Osteoblast (primary cell): ENCODE measurements around the gene DLGAP5. TPM values are rescaled to one million over a fixed set of nuclear protein-coding genes. Genes with fewer than 3 reads are reported as not detected.
A peak's percentile ranks its signal among the peaks of the same experiment; 100 is the strongest.

ENCODE experiments used
- DNase-seq: peaks from one replicate; pipeline ENCODE4 v3.0.0; 2011; ENCODE audit warnings: low spot score, mixed read lengths; ENCODE audit not compliant: insufficient read length; ENCODE audit errors: missing footprints
- H2AFZ ChIP-seq: 2 replicates; pipeline ENCODE4 v1.6.0; 2011; ENCODE audit warnings: mild to moderate bottlenecking, low read length
- H3K27ac ChIP-seq: 2 replicates; pipeline ENCODE4 v1.5.1; 2011; ENCODE audit warnings: mild to moderate bottlenecking, low read depth, low read length, moderate library complexity
- H3K27me3 ChIP-seq: 2 replicates; pipeline ENCODE4 v1.6.0; 2012; ENCODE audit warnings: mild to moderate bottlenecking, control low read depth, inconsistent platforms, low read length, moderate library complexity; ENCODE audit not compliant: insufficient read depth
- H3K36me3 ChIP-seq: 2 replicates; pipeline ENCODE4 v1.5.1; 2011; ENCODE audit warnings: mild to moderate bottlenecking, low read length, control low read depth, moderate library complexity; ENCODE audit not compliant: insufficient read depth
- H3K4me1 ChIP-seq: 2 replicates; pipeline ENCODE4 v1.5.1; 2011; ENCODE audit warnings: mild to moderate bottlenecking, low read length, control low read depth, moderate library complexity; ENCODE audit not compliant: insufficient read depth
- H3K4me2 ChIP-seq: 2 replicates; pipeline ENCODE4 v1.6.0; 2011; ENCODE audit warnings: mild to moderate bottlenecking, low read length; ENCODE audit not compliant: insufficient read depth
- H3K4me3 ChIP-seq: fragments of 200-600 bp; sonication (generic); 3 replicates; pipeline ENCODE4 v1.5.1; 2012; ENCODE audit warnings: mild to moderate bottlenecking, low read length, inconsistent platforms; ENCODE audit not compliant: insufficient read depth
- H3K79me2 ChIP-seq: 2 replicates; pipeline ENCODE4 v1.6.0; 2012; ENCODE audit warnings: mild to moderate bottlenecking, low read length, control low read depth, inconsistent platforms; ENCODE audit not compliant: insufficient read depth
- H3K9me3 ChIP-seq: 2 replicates; pipeline ENCODE4 v1.5.1; 2011; ENCODE audit warnings: low read depth, low read length, control low read depth
- H4K20me1 ChIP-seq: 2 replicates; pipeline ENCODE4 v1.6.0; 2012; ENCODE audit warnings: mild to moderate bottlenecking, low read length, control low read depth; ENCODE audit not compliant: insufficient read depth
- CTCF ChIP-seq: IDR thresholded peaks from 2 replicates; pipeline ENCODE4 v1.5.1; 2011; ENCODE audit warnings: mild to moderate bottlenecking, low read depth, low read length, moderate library complexity; ENCODE audit errors: extremely low read depth
- total RNA-seq: library from RNA; depleted of rRNA; stranded (reverse); fragments of >200 nt; gene quantifications from 2 replicates; pipeline ENCODE4 v1.2.3, GENCODE V29; 2012

Gene DLGAP5
- total RNA-seq = 4.1 and 5.1 TPM in 2 replicates

- H3K4me1 ChIP-seq = peaks cover 29% of the 10 kb centered on the region
- no peaks in the 10 kb centered on the region for H3K36me3 ChIP-seq
- H4K20me1 ChIP-seq = no peaks in the 10 kb centered on the region
- DNase-seq = peak; percentile 87
- peak within 1 kb of the TSS; percentile 97 for H3K4me2 ChIP-seq
- H2AFZ ChIP-seq = peak within 1 kb of the TSS; percentile 98
- peak within 1 kb of the TSS; percentile 72 for H3K27ac ChIP-seq
- H3K79me2 ChIP-seq = peaks cover 46% of the 10 kb centered on the region
- H3K27me3 ChIP-seq = no peaks in the 10 kb centered on the region
- H3K9me3 ChIP-seq = no peaks in the 10 kb centered on the region
- no peak for TF ChIP-seq CTCF
- H3K4me3 ChIP-seq = peak within 1 kb of the TSS; percentile 96
These were observed at the start of gene DLGAP5 for GRCh38 chr14:55191203-55192053. TSS of gene DLGAP5 (minus strand) at chr14:55191585. CDS start at chr14:55189179, 2,406 bp downstream.

GRCh38 chr14:55240526-55241178, 49.3 kb upstream of the DLGAP5 start:
- no peaks in the 10 kb centered on the region for H3K4me1 ChIP-seq
- peak overlapping the region; percentile 22 for H3K4me2 ChIP-seq
- H3K9me3 ChIP-seq = no peaks in the 10 kb centered on the region
- no peak overlapping the region for H2AFZ ChIP-seq
- H3K27me3 ChIP-seq = peaks cover 35% of the 10 kb centered on the region
- H3K27ac ChIP-seq = no peak overlapping the region
- peak overlapping the region; percentile 27 for H3K4me3 ChIP-seq
- H3K79me2 ChIP-seq = no peaks in the 10 kb centered on the region
- peak; percentile 63 for DNase-seq
- H4K20me1 ChIP-seq = no peaks in the 10 kb centered on the region
- no peaks in the 10 kb centered on the region for H3K36me3 ChIP-seq
- TF ChIP-seq CTCF = no peak

- no peak for TF ChIP-seq CTCF
- no peak overlapping the region for H2AFZ ChIP-seq
- no peaks in the 10 kb centered on the region for H3K4me1 ChIP-seq
- no peaks in the 10 kb centered on the region for H3K9me3 ChIP-seq
- no peaks in the 10 kb centered on the region for H3K36me3 ChIP-seq
- H3K4me2 ChIP-seq = no peak overlapping the region
- H3K79me2 ChIP-seq = no peaks in the 10 kb centered on the region
- no peak for DNase-seq
- H4K20me1 ChIP-seq = no peaks in the 10 kb centered on the region
- no peak overlapping the region for H3K4me3 ChIP-seq
- H3K27ac ChIP-seq = no peak overlapping the region
- peaks cover 38% of the 10 kb centered on the region for H3K27me3 ChIP-seq
These were observed 47.9 kb upstream of the DLGAP5 start for GRCh38 chr14:55239320-55239719.
